NCI-H1436 (cell line): ENCODE results near the gene S100PBP.

Source experiments
- DNase-seq: peaks from one replicate; lab custom pipeline; 2025; lab: John Stamatoyannopoulos, UW

Gene S100PBP

DNA sequence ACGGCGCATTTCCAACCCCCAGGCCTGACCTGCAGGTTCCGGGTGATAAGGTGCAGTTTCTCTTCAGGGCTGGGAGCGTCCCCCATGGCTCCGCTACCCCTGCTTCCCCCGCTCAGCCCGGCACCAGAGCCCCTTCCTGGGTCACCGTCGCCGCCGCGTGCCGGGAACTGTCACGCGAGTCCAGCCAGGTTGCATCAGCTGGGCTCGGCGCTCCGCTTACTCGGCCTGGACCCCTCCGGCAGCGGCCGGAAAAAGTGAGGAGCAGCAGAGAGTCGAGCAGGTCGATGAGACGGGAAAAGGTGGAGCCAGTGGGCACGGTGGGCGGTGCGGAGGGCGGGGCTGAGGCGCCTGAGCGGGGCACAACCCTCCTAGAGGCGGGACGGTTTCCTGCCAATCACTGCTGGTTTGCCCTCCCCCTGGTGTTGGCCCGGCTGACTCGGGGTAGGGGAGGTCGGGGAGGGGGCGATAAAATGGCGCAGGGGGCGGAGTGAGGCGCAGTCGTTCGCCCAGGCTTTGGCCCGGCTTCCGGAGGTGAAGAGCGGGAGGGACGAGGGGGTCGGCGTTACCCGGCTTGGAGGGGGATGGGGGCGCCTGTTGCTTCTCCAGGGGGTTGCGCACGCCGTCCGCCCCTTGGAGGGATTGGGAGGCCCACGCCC lies at the start of gene S100PBP, which contains the start of gene YARS1:
Gene S100PBP, plus strand, starts transcription at position 495 of the 656 bp plus-strand sequence. CDS start 8,447 bp downstream, outside the sequence.
Gene YARS1, minus strand, starts transcription at position 200 of the 656 bp plus-strand sequence. Its CDS starts 114 bp downstream, at position 86.
- DNase-seq, result peak; percentile 96

DNA sequence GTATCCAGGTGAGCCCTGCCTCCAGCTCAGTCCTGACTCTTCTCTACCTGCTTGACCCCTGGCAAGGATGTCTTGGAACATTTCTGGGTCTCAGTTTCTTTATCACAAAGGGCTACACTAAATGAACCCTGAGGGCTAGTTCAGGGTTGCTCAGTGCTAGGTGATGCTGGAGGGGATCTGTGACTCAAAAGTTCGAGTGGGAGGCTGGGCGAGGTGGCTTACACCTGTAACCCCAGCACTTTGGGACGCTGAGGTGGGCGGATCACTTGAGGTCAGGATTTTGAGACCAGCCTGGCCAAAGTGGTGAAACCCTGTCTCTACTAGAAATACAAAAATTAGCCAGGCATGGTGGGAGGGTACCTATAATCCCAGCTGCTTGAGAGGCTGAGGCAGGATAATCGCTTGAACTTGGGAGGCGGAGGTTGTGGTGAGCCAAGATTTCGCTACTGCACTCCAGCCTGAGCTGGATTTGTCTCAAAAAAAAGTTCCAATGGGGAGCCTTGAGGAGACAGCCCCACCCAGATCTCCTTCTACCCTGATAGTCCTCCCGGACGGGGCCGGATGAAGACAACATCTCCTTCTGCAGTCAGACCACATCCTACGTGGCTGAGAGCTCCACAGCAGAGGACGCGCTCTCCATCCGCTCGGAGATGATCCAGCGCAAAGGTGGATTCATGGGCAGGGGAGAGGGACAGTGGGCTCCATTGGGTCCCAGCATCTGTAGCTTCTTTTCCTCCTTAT lies 49.2 kb upstream of the S100PBP start:
- no peak for DNase-seq

DNA sequence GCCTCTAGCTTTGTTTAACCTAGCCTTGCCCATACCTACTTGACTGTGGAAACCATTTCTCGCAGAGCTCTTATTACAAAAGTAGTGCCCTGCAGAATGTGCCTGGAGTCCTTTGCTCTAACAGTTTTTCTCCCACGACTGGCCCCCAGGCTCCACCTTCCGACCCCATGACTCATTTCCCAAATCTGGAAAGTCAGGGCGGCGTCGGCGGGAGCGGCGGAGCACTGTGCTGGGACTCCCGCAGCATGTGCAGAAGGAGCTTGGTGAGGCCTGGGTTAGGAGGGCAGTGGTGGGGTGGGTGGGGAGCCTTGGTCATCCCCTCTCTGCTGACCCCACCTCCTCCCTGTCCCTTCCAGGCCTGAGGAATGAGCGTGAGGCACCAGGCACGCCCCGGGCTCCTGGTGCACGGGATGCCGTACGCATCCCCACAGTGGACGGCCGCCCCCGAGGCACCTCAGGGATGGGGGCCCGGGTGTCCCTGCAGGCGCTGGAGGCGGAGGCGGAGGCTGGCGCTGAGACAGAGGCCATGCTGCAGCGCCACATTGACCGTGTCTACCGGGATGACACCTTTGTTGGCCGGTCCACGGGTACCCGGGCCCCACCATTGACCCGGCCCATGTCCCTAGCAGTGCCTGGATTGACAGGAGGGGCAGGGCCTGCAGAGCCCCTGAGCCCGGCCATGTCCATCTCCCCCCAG lies 47.8 kb upstream of the S100PBP start:
- DNase-seq, result no peak

DNA sequence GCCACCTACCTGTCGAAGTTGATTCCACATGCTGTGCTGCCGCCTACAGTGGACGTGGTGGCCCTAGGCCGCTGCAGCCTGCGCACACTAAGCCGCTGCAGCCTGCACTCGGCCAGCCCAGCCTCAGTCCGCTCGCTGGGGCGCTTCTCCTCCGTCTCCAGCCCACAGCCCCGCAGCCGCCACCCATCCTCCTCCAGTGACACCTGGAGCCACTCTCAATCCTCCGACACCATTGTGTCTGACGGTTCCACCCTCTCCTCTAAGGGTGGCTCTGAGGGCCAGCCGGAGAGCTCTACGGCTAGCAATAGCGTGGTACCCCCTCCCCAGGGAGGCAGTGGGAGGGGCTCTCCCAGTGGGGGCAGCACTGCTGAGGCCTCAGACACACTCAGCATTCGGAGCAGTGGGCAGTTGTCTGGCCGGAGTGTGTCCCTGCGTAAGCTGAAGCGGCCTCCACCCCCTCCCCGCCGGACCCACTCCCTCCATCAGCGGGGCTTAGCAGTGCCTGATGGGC lies 47.2 kb upstream of the S100PBP start:
- DNase-seq, result no peak

DNA sequence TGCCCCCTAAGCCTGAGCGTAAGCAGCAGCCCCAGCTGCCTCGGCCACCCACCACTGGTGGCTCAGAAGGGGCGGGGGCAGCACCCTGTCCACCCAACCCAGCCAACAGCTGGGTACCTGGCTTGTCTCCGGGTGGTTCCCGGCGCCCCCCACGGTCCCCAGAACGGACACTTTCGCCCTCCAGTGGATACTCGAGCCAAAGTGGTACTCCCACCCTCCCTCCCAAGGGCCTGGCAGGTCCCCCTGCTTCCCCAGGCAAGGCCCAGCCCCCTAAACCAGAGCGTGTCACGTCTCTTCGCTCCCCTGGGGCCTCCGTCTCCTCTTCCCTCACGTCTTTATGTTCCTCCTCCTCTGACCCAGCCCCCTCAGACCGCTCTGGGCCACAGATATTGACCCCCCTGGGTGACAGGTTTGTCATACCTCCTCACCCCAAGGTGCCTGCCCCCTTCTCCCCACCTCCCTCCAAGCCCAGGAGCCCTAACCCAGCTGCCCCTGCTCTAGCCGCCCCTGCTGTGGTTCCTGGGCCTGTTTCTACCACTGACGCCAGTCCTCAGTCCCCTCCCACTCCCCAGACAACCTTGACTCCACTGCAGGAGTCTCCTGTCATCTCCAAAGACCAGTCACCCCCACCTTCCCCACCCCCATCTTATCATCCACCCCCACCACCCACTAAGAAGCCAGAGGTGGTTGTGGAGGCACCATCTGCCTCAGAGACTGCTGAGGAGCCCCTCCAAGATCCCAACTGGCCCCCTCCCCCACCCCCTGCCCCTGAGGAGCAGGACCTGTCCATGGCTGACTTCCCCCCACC lies 46.5 kb upstream of the S100PBP start:
- DNase-seq, result no peak

DNA sequence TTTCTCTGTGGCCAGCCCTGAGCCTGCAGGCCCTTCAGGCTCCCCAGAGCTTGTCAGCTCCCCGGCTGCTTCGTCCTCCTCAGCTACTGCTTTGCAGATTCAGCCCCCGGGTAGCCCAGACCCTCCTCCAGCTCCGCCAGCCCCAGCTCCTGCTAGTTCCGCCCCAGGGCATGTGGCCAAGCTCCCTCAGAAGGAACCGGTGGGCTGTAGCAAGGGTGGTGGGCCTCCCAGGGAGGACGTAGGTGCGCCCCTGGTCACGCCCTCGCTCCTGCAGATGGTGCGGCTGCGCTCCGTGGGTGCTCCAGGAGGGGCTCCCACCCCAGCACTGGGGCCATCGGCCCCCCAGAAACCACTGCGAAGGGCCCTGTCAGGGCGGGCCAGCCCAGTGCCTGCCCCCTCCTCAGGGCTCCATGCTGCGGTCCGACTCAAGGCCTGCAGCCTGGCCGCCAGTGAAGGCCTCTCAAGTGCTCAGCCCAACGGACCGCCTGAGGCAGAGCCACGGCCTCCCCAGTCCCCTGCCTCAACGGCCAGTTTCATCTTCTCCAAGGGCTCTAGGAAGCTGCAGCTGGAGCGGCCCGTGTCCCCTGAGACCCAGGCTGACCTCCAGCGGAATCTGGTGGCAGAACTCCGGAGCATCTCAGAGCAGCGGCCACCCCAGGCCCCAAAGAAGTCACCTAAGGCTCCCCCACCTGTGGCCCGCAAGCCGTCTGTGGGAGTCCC lies 45.7 kb upstream of the S100PBP start:
- no peak for DNase-seq

DNA sequence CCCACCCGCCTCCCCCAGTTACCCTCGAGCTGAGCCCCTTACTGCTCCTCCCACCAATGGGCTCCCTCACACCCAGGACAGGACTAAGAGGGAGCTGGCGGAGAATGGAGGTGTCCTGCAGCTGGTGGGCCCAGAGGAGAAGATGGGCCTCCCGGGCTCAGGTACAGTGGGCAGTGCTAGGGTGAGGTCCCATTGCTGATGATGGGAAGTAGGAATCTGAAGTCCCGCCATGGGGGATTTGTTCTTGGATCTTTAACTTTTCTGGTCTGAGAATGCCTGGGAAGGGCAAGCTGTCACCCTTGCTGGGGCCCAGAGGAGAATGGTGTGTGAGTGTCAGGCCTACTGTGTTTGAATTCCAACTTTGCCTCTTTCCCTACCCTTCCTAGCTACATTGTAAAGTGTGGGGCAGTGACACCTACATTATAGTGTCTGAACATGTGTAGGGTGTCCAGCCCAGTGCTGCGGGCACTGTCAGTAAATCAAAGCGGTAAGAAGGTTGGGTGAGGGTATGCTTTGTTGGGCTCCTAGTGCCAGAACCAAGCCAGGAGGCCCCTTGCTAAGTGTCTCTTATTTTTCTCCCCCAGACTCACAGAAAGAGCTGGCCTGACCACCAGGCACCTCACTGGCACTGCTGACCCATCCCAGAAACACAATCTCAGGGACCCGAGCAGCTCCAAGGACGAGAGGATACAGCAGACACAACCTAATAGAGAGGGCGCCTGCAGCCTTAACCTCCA lies 45.0 kb upstream of the S100PBP start:
- no peak for DNase-seq

DNA sequence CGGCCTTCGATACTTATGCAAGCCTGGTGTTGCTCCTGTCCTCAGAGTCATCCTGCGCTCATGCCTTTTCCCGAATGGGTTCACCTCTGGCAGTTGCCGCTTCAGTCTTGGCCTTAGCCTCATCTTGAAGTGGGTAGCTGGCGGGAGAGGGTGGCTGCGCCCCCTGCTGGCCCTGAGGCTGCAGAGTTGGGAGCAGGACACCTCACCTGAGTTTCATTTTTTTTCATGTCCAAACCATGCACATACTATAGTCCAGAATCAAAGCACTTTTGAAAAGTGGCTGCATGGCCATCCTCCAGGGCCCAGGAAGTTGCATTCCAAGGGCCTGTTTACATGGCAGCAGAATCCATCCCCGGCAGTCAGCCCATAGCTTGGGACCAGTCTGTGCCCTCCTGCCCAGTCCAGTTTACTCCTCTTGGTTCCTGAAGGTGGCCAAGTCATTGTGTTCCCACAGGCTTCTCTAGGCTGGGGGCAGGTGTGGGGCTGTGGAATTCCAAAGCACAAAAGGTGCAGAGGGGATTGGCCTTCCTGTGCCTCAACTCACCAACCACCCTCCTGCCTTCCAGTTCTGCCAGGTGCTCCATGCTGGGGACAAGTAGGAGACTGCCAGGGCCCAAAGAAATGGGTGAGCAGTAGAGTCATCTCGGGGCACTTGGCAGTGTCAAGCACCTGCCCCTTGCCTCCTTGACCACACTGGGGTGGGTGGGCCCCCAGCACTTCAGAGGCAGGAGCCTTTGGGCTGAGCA lies 44.3 kb upstream of the S100PBP start:
- DNase-seq, result peak; percentile 49

DNA sequence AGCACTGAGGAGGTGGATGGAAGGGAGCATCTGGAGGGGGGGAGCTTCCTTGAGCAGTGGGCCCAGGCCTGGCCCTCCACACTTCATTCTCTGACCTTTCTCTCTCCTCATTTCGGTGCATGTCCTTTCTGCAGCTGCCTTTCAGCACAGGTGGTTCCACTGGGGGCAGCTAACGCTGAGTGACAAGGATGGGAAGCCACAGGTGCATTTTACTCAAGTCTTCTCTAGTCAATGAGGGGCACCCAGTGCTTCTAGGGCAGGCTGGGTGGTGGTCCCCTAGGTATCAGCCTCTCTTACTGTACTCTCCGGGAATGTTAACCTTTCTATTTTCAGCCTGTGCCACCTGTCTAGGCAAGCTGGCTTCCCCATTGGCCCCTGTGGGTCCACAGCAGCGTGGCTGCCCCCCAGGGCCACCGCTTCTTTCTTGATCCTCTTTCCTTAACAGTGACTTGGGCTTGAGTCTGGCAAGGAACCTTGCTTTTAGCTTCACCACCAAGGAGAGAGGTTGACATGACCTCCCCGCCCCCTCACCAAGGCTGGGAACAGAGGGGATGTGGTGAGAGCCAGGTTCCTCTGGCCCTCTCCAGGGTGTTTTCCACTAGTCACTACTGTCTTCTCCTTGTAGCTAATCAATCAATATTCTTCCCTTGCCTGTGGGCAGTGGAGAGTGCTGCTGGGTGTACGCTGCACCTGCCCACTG lies 43.5 kb upstream of the S100PBP start:
- DNase-seq, result no peak

DNA sequence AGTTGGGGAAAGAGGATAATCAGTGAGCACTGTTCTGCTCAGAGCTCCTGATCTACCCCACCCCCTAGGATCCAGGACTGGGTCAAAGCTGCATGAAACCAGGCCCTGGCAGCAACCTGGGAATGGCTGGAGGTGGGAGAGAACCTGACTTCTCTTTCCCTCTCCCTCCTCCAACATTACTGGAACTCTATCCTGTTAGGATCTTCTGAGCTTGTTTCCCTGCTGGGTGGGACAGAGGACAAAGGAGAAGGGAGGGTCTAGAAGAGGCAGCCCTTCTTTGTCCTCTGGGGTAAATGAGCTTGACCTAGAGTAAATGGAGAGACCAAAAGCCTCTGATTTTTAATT lies 43.0 kb upstream of the S100PBP start:
- DNase-seq, result no peak

DNA sequence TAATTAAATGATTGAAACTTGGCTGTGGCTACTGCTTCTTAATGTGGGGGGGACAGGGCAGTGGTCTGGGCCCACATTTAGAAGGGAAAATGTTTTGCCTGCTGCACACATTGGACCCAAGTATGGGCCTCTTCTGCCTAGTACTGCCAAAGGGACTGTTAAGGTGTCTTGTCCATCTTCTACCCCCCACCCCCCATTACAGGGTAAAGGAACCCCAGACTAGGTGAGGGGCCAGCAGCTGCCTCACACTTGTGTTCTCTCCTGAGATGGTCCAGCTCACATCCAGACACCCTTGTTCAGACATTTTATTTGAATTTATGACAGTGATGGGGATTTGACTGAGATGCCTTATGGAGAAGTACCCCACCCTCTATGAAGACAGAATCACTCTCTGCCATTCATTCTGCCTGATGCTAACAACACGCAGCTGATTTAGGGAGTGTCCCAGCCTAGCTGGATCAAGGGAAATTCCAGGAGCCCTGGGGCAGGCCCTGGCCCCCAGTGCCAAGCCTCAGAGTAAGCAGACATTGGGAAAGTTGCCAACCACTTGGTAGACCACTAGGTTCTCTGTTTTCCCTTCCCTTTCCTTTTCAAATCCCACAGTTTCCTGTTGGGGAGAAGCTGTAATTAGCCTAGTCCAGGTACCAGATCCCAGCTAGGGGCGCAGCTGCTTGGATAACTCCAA lies 42.4 kb upstream of the S100PBP start:
- no peak for DNase-seq

DNA sequence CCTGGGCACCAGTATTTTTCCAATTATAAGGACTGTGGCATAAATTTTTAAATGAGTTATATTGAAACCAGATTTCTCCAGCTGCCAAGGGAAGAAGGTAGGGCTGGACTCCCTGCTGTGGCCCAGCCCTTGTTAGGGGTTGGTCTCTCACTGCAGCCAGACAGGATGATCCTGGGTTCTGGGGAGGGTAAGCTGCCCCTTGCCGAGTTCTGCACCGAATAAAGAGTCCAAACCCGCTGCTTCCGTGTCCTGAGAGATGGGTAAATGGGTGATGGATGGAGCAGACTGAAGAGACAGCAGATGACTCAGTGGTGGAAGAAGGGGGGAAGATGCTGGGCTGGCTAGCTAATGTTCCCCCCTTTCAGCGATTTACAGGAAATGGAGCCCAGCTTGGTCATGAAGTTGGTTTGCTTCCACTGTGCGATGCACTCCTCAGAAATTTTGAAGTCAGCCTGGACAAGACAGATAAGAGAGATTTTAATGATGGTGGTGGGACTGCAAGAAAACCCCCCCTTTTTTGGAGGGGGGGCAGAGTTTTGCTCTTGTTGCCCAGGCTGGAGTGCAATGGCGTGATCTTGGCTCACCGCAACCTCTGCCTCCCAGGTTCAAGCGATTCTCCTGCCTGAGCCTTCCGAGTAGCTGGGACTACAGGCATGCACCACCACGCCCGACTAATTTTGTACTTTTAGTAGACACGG lies 41.7 kb upstream of the S100PBP start:
- DNase-seq, result no peak

DNA sequence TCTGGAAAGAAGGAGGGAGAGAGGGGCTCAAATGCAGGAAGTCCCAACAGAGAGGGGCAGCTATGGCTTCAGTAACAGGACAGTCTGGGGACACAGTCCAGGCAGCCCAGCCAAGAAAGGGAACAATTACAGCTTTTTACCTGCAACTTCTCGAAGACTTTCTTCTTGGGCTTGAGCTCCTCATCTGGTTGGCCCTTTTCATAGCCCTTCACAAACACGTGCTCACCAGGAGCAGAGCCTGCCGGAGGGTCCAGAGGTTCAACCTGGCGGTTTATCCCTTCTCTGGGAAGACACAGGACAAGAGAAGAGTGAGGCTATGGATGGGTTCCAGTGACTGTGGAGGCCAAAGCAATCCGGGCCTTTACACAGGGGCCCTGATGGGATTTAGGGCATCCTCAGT lies 38.2 kb upstream of the S100PBP start:
- no peak for DNase-seq

DNA sequence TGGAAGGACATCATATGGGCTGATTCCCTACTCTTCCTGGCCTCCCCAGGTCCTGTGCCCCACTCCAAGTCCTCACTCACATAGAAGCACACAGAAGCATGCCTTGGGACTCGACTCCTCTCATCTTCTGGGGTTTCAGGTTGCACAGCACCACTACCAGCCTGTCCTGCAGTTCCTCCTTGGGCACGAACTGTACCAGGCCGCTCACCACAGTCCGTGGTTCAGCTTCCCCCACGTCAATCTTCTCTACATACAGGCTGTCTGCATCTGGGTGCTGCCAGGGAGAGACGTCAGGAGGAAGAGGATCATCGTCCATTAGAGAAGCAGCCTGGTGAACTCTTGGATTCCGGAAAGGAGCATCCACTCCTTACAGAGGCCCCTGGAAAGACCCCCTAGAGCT lies 37.4 kb upstream of the S100PBP start:
- no peak for DNase-seq

DNA sequence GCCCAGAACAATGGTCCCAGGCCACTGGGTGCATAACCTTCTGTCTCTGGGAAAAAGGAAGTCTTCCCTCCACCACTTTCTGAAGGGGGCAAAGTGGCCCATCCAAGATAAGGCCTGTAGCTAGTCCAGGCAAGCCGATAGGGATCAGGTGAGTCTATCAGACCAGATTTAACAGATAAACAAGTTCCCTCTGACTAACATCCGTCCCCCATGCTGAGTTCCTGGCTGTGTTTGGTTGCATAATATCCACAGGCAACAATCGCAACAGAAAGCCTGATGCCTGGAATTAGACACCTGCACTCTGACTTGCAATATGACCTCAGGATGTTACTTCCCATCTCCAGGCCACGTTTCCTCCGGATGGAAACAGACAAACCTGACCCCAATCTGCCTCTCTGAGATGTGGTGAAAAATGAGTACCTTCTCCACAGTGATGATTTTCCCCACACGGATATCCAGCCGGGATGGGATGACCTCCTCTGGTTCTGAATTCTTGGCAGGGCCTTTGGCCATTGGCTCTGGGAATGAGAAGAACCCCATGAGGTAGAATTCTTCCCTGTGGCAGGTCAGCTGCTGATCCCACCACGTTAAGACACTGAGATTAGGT lies 36.7 kb upstream of the S100PBP start:
- no peak for DNase-seq

DNA sequence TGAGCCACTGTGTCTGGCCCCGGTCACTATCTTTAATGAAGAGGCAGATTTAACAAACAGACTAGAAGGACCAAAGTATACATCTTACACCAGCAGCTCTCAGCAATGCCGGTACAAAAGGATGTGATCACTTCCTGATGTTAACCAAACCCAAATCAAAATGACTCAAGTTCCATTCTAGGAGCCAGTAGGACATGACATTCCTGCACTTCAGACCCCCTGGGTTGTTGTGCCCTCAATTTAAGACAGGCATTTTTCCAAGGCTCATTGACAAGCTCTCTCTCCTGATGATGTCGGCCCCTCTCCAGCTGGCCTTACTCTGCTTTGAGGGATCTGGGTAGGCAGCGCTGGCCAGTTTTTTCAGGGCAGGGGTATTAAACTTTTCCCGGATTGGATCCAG lies 35.4 kb upstream of the S100PBP start:
- DNase-seq, result no peak

DNA sequence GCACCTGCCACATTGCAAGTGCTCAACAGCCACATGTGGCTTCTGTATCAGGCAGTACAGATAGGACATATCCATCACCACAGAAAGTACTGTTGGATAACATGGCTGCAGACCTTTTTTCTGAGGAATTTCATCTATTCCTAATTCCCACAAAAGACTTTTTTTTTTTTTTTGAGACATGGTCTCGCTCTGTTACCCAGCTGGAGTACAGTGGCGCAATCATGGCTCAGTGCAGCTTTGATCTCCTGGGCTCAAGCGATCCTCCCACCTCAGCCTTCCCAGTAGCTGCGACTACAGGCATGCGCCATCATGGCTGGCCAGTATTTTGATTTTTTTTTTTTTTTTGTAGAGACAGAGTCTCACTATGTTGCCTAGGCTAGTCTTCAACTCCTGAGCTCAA lies 33.6 kb upstream of the S100PBP start:
- DNase-seq, result no peak

DNA sequence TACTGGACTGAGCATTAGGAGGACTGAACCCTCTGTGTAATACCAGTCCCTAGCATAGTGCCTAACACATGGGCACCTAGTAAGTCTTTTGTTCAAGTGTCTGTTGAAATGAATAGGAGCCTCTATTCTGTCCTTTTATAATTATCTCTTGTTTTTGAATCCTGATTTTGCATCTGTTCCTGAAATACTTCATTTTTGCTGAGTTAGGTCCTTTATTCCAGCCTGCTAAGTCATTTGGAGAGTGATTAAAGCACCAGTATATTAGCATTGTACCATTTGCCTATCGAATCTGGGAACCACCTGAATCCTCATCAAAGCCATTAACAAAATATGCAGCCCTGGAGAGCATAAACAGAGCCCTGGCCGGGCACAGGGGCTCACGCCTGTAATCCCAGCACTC lies 32.6 kb upstream of the S100PBP start:
- no peak for DNase-seq
